ENCODE data around the gene DOCK2. TPM values are rescaled to one million over a fixed set of nuclear protein-coding genes. Genes with fewer than 3 reads are reported as not detected.
A peak's percentile ranks its signal among the peaks of the same experiment; 100 is the strongest.

DOCK2 gene
- polyA plus RNA-seq, 2 of the 4 experiments (the other 2 are of a cell fraction): 2.1 to 4.6 TPM

GRCh38 chr5:169667896-169668674 lies 31.0 kb downstream of the DOCK2 start (continued):
- no peak for TF ChIP-seq BCL3 (IDR thresholded peaks at IDR 0.05)

- no peak for TF ChIP-seq TP53 (CRISPR knock-in tag; IDR thresholded peaks at IDR 0.05)
- no peak for TF ChIP-seq MYC (IDR thresholded peaks at IDR 0.05; ENCODE audit: borderline replicate concordance, low read length)
- no peak for TF ChIP-seq ZFP36 (IDR thresholded peaks at IDR 0.05; ENCODE audit: borderline replicate concordance, partially characterized antibody)
- no peak for TF ChIP-seq BHLHE40 (IDR thresholded peaks at IDR 0.05; ENCODE audit: low read depth, low read length)
- peak; percentile 47; the same call in 1 of the 2 replicates for TF ChIP-seq FOXS1 (CRISPR knock-in tag; IDR thresholded peaks at IDR 0.05)
- TF ChIP-seq RNF2 (IDR thresholded peaks at IDR 0.05; ENCODE audit: borderline replicate concordance, low read depth): no peak
- no peak for TF ChIP-seq REST (IDR thresholded peaks at IDR 0.05)
- TF ChIP-seq CTCF (IDR thresholded peaks at IDR 0.05): peak; percentile 17; the same call in 1 of the 3 replicates
- no peak for TF ChIP-seq HOXA7 (CRISPR knock-in tag; IDR thresholded peaks at IDR 0.05)
- no peak for TF ChIP-seq POLR2AphosphoS2 (conservative IDR thresholded peaks at IDR 0.05; ENCODE audit: low read length)
- 0 out of 2 replicates have a peak, but pooled peaks have one; percentile 11 for TF ChIP-seq MAX (IDR thresholded peaks at IDR 0.05)
- no peak for TF ChIP-seq CBX2 (IDR thresholded peaks at IDR 0.05; ENCODE audit: borderline replicate concordance, low read depth)
- no peak for TF ChIP-seq HES2 (IDR thresholded peaks at IDR 0.05)
- TF ChIP-seq RARB (CRISPR knock-in tag; IDR thresholded peaks at IDR 0.05): no peak
- TF ChIP-seq RAD21 (conservative IDR thresholded peaks at IDR 0.05 in 1 of 2, IDR thresholded peaks at IDR 0.05 in 1 of 2): peak in 1 of 2 experiments; percentile 25; a peak in 1 of 5 replicates
- FAIRE-seq (no peak), ATAC-seq (peak; percentile 92 to 94), DNase-seq (ENCODE audit: low read depth in 1 of 2, low spot score in 1 of 2) (peak; percentile 58 to 64)
- ChIA-PET POLR2A (interaction anchor here (1.6 kb wide), 1 partner anchor 85 kb away, joined by 4 read pairs; the partner anchor contains the start of gene SPDL1), CTCF (interaction anchor here (0.8 to 1.7 kb wide), 3 partner anchors 9 to 312 kb away, joined by 4 to 5 read pairs (median 4); partner anchors contain the start of gene INSYN2B)
- Histone ChIP-seq H3K9me3 (peaks cover 3% of the 10 kb centered on the region; the same call in 1 of the 3 replicates), H3K4me3 (no peak overlapping the region), H3K27ac (peak overlapping the region; percentile 63 to 78), H3K4me2 (peak overlapping the region; percentile 59), H3K4me1 (peaks cover 23% of the 10 kb centered on the region)
- 5% methylated on average over 4 of the region's 4 CpGs for WGBS (ENCODE audit: missing lambda C conversion rate)
Measured at GRCh38 chr5:169668732-169669131, 31.7 kb downstream of the DOCK2 start.

Data from A549 (cell line).